ENCODE results near the gene ELOVL4. TPM values are rescaled to one million over a fixed set of nuclear protein-coding genes. Genes with fewer than 3 reads are reported as not detected.

Gene ELOVL4
- polyA plus RNA-seq, 1 donor (not counting 4 experiments of a cell fraction or from before 2014, with no cell fraction given), result 6.1 TPM

DNA sequence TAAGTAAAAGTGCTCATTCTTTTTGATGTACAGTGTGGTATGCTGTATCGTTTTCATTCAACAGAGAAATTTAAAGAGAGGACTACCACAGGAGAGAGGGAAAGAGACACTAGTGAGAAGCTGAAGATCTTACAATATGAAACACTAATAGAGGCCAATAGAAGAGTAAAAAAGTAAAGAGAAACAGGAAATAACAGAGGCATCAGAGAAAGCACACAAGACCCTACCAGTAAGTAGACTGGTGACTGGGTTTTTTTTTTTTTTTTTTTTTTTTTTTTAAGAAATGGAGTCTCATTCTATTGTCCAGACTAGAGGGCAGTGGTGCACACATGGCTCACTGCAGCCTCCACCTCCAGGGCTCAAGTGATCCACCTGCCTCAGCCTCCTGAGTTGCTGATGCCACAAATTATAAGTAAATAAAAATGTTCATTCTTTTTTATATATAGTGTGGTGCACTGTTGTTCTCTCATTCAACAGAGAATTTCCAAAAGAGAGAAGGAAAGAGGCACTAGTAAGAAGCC lies 18.8 kb downstream of the ELOVL4 start:
- no peaks in the 10 kb centered on the region for H3K9me1 ChIP-seq (ENCODE audit: control insufficient read depth, extremely low read depth, insufficient read depth, low read length)
- TF ChIP-seq, protein P1, sequence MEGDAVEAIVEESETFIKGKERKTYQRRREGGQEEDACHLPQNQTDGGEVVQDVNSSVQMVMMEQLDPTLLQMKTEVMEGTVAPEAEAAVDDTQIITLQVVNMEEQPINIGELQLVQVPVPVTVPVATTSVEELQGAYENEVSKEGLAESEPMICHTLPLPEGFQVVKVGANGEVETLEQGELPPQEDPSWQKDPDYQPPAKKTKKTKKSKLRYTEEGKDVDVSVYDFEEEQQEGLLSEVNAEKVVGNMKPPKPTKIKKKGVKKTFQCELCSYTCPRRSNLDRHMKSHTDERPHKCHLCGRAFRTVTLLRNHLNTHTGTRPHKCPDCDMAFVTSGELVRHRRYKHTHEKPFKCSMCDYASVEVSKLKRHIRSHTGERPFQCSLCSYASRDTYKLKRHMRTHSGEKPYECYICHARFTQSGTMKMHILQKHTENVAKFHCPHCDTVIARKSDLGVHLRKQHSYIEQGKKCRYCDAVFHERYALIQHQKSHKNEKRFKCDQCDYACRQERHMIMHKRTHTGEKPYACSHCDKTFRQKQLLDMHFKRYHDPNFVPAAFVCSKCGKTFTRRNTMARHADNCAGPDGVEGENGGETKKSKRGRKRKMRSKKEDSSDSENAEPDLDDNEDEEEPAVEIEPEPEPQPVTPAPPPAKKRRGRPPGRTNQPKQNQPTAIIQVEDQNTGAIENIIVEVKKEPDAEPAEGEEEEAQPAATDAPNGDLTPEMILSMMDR (optimal IDR thresholded peaks at IDR 0.05 in 1 of 3, IDR thresholded peaks at IDR 0.05 in 1 of 3, conservative IDR thresholded peaks at IDR 0.05 in 1 of 3; ENCODE audit: extremely low read depth in 1 of 3, insufficient read depth in 2 of 3, low read length in 3 of 3), result no peak
- no peak for TF ChIP-seq EZH2 (IDR thresholded peaks at IDR 0.05; ENCODE audit: low read length)
- H3K27ac ChIP-seq (ENCODE audit: control insufficient read depth, insufficient read depth, low read length), result no peak overlapping the region
- FAIRE-seq (no peak), DNase-seq (ENCODE audit: low read depth, low spot score) (no peak)
- no peaks in the 10 kb centered on the region for H3K36me3 ChIP-seq (ENCODE audit: control insufficient read depth in 2 of 2, extremely low read depth in 1 of 2, insufficient read depth in 2 of 2, low read length in 2 of 2)
- no peak overlapping the region for H3K4me2 ChIP-seq (ENCODE audit: control insufficient read depth, extremely low read depth, insufficient read depth, low read depth, low read length)
- no peaks in the 10 kb centered on the region for H3K4me1 ChIP-seq (ENCODE audit: control insufficient read depth, extremely low read depth, insufficient read depth, low read length)
- H4K20me1 ChIP-seq (ENCODE audit: control insufficient read depth, extremely low read depth, insufficient read depth, low read length), result no peaks in the 10 kb centered on the region
- dilution Hi-C loops (cut with MboI; ENCODE audit: extremely low pct_ligation_motif_present, low sequenced_read_pairs), result no loop called here
- H2AFZ ChIP-seq (ENCODE audit: control insufficient read depth, low read length), result no peak overlapping the region
- H3K4me3 ChIP-seq (ENCODE audit: control insufficient read depth in 2 of 3, extremely low read depth in 1 of 3, insufficient read depth in 2 of 3, low read depth in 1 of 3, low read length in 3 of 3), result no peak overlapping the region
- no peaks in the 10 kb centered on the region for H3K27me3 ChIP-seq (ENCODE audit: control insufficient read depth, extremely low read depth, insufficient read depth, low read length)
- no peaks in the 10 kb centered on the region for H3K79me2 ChIP-seq (ENCODE audit: control insufficient read depth, insufficient read depth, low read length)
- H3K9me3 ChIP-seq (ENCODE audit: control insufficient read depth, low read depth, low read length), result no peaks in the 10 kb centered on the region
- no peak overlapping the region for H3K9ac ChIP-seq (ENCODE audit: control insufficient read depth, extremely low read depth, insufficient read depth, low read length)

DNA sequence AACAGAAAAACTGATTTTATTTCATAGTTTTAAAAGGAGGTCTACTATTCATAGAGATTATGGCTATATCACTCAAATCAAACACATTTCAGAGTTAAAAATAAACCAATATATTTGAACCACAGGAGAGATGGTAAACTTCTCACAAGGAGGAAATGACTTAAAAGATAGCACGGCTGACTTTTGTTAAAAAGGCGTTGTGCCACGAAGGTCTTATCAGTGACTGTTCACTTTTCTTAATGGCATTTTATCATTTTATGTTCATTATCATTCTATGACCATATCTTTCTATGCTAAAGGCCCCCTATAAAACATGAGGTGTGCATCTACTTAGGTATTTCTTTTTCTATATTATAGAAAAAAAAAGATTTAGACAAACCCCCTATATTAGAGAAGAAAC lies 19.6 kb downstream of the ELOVL4 start:
- dilution Hi-C loops (cut with MboI; ENCODE audit: extremely low pct_ligation_motif_present, low sequenced_read_pairs), result no loop called here
- Histone ChIP-seq H3K4me2 (ENCODE audit: control insufficient read depth, extremely low read depth, insufficient read depth, low read depth, low read length) (no peak overlapping the region), H2AFZ (ENCODE audit: control insufficient read depth, low read length) (no peak overlapping the region), H4K20me1 (ENCODE audit: control insufficient read depth, extremely low read depth, insufficient read depth, low read length) (no peaks in the 10 kb centered on the region), H3K9ac (ENCODE audit: control insufficient read depth, extremely low read depth, insufficient read depth, low read length) (no peak overlapping the region), H3K9me1 (ENCODE audit: control insufficient read depth, extremely low read depth, insufficient read depth, low read length) (no peaks in the 10 kb centered on the region), H3K36me3 (ENCODE audit: control insufficient read depth in 2 of 2, extremely low read depth in 1 of 2, insufficient read depth in 2 of 2, low read length in 2 of 2) (no peaks in the 10 kb centered on the region), H3K4me1 (ENCODE audit: control insufficient read depth, extremely low read depth, insufficient read depth, low read length) (no peaks in the 10 kb centered on the region), H3K4me3 (ENCODE audit: control insufficient read depth in 2 of 3, extremely low read depth in 1 of 3, insufficient read depth in 2 of 3, low read depth in 1 of 3, low read length in 3 of 3) (no peak overlapping the region), H3K27me3 (ENCODE audit: control insufficient read depth, extremely low read depth, insufficient read depth, low read length) (no peaks in the 10 kb centered on the region), H3K27ac (ENCODE audit: control insufficient read depth, insufficient read depth, low read length) (no peak overlapping the region), H3K79me2 (ENCODE audit: control insufficient read depth, insufficient read depth, low read length) (no peaks in the 10 kb centered on the region), H3K9me3 (ENCODE audit: control insufficient read depth, low read depth, low read length) (no peaks in the 10 kb centered on the region)
- DNase-seq (ENCODE audit: low read depth, low spot score), result no peak
- no peak for FAIRE-seq
- TF ChIP-seq, protein P1 (optimal IDR thresholded peaks at IDR 0.05 in 1 of 3, IDR thresholded peaks at IDR 0.05 in 1 of 3, conservative IDR thresholded peaks at IDR 0.05 in 1 of 3; ENCODE audit: extremely low read depth in 1 of 3, insufficient read depth in 2 of 3, low read length in 3 of 3), result no peak
